HG02943 (cell line): ENCODE results near the gene IGSF6.
"Not testable (repeated sequence)": the region's sequence is repeated elsewhere in the genome, so short reads cannot be mapped to it uniquely, and the experiment has no call there.

Source experiments
- ATAC-seq: cut with Tn5 transposase; IDR thresholded peaks from one replicate; pipeline ENCODE4 v1.9.1; 2021; ENCODE audit warnings: mild to moderate bottlenecking, low read depth, moderate library complexity; ENCODE audit not compliant: unreplicated experiment

Gene IGSF6

DNA sequence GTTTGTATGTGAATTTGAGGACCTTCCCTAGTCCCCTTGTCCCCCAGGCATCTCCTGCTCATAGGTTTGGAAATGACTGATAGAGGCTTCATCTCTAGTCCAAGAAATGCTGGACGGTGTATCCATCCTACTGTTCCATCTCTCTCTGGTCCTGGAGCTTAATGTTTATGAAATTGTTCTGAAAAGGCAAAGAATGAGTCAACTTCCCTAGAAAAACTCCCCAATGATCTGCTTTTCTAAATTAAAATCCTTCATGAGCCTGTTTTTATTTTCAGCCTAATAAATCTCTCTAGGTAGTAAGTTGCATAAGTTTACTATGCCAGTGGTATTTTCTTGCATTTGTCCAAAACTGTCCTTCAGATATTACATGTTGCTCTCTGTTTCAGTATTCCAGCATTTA, 2.1 kb upstream of the IGSF6 start:
- ATAC-seq: no peak

DNA sequence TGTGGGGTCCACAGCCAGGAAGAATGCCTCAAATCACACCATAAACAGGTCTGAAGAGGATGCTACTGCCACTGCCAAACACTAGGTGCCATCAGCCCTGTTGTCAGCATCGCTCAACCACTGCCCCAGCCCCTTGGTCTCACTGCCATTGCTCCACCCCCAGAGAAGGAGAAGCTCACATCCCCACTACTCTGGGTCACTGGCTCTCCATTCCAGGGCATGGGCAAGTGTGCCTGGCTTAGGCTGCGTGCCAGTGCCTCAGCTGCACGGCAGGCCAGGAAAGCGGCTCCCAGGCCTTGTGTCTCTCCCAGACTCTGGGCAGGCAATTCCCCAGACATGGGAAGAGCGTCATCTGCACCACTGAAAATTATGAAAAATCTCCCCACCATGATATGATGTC, 1.2 kb upstream of the IGSF6 start:
- no peak for ATAC-seq

DNA sequence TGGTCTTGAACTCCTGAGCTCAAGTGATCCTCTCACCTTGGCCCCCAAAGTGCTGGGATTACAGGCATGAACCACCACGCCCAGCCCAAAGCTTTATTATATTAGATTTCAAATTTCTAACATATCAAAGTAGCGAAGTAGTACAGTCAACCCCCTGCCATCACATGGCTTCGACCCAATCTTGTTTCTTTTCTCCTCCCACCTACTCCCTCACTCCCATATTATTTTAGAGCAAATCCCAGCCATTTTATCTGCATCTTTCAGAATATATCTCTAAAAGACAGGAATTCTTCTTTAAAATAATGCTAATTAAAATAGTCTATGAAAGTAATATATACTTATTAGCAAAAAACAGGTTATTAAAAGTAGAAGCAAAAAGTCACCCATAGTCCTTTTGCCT, 893 bp downstream of the IGSF6 start:
- ATAC-seq: no peak

DNA sequence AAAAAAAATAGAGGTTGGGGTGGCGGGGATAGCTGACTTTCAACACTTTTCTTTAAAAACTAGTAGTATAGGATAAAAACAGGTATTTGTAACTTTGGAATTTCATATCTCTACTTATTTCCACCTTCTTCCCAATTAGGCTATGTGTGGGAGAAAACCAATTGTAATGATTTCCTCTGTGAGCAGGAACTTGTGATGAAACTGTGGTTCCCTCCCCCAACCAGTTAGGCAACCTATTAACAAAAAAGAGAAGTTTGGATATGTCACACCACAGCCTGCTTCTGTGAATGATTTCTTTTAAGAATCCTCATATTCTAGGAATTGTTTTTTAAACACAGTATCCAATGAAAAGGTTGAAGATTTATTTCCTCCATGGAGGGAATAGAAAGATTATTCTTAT, 1.9 kb downstream of the IGSF6 start:
- no peak for ATAC-seq

DNA sequence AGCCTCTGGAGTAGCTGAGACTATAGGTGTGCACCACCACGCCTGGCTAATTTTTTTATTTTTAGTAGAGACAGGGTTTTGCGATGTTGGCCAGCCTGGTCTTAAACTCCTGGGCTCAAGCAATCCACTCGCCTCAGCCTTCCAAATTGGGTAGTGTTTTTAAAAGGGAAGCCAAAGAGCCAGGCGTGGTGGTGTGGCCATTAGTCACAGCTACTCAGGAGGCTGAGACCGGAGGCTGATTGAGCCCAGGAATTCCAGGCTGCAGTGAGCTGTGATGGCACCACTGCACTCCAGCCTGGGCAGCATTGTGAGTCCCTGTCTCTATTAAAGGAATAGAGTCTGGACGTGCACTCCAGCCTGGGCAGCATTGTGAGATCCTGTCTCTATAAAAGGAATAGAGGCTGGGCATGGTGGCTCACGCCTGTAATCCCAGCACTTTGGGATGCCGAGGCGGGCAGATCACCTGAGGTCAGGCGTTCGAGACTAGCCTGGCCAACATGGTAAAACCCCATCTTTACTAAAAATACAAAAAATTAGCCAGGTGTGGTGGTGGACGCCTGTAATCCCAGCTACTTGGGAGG, 2.5 kb downstream of the IGSF6 start:
- ATAC-seq: not testable (repeated sequence)

DNA sequence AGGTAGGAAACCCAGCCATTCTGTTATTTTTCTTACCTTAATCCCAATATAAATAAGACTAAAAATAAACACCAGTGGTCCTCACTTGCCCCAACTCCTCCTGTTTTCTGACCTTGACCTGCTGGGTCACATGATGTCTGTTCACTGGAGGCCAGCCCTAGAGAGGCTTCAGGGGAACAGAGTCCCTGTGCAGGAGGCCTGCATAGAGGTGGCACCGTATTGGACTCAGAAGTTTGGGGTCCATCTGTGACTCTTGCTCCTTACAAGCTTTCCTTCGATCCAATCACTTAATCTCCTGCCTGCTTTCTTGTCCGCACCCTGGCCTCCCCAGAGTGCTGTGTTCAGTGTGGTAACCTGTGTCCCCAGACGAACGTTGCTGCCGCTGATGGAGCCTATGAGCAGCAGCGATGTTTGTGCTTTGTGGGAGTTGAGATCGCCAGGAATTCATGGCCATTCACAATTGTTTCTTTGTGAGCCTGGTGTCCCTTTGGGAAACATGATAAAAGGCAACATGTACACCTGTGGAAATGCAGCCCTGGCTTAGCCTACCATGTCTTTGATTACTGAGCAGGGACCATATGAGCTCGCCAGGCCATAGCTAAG, 4.7 kb downstream of the IGSF6 start:
- peak; percentile 23 for ATAC-seq

DNA sequence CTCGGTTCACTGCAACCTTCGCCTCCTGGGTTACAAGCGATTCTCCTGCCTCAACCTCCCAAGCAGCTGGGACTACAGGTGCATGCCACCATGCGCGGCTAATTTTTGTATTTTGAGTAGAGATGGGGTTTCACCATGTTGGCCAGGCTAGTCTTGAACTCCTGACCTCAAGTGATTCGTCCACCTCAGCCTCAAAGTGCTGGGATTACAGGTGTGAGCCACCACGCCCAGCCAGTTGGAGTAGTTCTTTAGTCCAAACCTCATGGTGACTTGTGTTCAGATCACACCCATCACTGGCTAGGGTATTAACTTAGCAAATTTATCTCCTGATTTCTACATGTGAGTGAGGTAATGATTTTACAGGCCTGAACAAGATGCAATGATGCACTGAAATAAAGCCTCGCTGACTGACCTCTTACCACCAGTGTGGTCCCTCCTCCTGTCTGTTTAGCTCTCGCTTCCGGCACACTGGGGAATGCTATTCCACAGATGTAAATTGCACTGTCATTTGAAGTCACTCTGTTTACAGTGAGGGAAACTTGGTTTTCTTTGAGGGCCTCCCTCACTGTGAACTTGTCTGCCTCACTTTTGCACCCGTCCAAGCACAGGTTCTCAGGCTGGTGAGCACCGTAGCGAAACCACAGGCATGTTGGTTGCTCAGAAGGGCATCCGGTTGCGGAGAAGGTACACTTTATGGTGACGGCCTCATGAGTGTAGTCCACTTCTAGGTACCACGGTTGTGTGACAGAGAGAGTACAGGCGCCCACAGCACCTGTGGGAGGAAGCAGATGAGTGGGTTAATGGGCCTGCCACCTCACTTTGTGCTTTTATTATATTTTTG, 5.5 kb downstream of the IGSF6 start:
- ATAC-seq: peak; percentile 92

DNA sequence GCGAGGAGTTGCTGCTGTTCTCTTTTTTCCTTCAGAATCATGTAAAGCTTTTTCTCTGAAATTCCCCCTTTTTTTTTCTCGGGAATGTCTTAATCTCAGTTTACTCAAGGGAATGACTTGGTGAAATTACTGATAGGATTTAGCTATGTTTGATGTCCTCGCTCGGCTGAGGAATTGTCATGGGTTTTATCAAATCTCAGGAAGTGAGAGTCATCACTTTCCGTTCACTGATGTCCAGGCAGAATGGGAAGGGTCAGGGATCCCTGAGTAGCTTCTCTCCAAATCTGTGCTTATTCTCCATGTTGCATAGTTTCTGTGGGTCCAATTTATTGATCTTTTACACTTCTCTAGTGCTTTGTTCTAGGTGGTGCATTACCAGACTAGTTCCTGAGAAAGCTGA, 6.3 kb downstream of the IGSF6 start:
- no peak for ATAC-seq

DNA sequence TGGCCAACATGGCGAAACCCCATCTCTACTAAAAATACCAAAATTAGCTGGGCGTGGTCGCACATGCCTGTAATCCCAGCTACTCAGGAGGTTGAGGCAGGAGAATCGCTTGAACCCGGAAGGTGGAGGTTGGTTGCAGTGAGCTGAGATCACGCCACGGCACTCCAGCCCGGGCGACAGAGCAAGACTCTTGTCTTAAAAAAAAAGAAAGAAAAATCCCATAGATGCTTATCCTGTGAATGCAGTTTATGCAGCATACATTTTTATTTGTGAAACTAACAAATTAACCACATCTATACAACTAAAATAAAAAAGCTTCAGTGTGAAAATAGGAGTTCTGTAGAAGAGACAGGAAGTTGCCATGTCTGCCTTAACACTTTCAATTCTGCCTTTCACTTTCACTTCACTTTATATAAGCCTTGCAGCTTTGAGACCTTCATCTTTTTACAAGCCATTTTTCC, 7.1 kb downstream of the IGSF6 start:
- no peak for ATAC-seq

DNA sequence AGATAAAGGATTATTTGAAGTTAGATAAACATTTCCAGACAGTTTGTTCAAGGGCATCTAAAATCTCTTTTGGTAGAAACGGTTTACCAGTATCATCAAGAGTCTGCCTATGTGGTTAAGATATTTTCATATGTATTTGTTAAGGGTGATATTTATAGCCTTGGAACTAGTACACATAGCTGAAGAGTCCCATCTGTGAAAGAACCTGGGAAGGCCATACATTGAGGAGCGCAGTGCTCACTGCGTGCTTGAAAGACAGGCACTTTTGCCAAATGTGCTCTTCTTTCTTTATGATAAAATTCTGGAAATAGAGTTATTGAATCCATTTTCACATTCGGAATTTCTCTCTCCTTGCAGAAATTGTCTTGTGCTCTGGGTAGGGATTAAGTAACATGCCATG, 7.7 kb downstream of the IGSF6 start:
- no peak for ATAC-seq

DNA sequence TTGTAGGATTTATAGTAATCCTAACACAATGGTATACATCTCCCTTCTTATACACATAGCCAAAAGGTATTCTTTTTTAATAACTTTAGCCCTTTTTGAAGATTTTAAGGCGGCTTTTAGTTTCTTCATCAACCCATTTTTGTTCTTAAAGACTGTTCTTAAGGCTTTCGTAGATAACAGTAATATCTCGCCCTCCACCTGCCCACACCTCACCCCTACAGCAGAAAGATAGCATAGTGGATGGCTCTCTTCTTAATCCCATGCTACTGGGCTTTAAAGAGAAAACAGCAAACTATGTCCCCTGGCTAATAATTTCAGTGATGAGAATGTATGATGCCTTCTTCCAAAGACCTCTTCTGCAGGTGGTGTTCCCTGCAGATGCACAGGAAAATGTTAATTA, 8.6 kb downstream of the IGSF6 start:
- no peak for ATAC-seq

DNA sequence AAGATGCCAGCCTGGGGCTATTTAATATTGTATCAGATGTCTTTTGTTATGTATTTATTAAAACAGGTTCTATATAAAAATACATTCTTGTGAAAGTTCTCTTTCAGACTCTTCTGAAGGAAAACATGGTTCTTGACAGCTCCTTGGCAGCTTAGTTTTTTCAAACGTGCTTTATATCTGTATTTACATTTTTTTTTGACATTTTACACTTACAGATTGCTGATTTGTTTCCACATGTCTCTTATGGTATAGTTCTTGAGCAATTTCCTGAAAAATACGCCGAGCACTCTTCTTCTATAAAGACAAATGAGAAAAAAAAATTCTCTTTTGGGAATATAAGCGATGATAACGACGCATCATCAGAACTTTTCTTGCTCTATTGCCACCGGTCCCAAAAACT, 9.5 kb downstream of the IGSF6 start:
- no peak for ATAC-seq

DNA sequence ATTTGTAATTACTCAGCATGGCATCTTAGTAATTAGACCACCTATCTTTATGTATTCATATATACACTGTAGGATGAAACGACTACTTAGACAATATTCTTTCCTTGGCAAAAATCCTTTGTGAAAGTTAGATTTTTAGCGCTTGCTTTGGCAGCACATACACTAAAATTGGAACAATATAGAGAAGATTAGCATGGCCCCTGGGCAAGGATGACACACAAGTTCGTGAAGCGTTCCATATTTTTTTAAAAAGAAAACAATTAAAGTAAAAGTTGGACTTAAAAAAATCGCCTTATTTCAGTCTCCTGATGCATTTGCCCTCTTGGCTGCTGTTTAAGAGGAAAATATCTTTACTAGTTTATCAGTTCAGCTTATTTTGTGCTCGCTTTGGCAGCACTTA, 10.5 kb downstream of the IGSF6 start:
- no peak for ATAC-seq

DNA sequence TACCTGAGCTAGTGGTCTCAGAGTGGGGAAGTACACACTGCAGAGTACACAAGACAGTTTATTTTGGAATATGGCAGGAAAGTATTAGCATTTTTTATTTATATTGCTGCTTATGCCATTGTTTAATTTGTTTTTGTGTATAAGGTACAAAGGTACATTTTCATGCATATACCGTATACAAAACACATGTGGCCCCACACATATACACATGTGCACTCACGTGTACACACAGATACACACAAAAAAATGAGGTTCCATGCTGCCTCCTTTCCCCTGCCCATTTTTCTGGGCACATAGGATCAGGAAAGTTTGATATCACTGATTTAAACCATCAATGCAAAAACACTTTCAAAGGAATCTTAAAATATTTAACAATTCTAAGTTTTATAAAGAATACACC, 12.9 kb downstream of the IGSF6 start:
- no peak for ATAC-seq

DNA sequence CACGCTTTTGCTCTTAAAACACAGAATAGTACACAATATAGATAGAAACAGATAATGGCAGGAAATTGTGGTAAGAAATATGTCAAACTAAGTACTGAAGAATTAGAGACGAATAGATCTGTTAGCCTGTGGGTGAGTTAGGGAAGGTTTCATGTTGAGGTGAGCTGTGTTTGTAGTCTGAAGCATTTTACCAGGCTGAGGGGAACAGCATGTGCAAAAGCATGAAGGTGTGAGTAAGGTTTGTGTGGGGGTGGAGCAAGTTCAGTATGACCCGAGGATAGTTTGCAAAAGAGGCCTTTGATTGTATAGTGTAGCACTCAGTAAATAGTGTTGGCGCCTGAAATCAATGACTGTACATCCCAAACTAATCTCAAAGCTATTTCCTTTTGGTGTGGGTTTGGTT, 13.8 kb downstream of the IGSF6 start:
- no peak for ATAC-seq

DNA sequence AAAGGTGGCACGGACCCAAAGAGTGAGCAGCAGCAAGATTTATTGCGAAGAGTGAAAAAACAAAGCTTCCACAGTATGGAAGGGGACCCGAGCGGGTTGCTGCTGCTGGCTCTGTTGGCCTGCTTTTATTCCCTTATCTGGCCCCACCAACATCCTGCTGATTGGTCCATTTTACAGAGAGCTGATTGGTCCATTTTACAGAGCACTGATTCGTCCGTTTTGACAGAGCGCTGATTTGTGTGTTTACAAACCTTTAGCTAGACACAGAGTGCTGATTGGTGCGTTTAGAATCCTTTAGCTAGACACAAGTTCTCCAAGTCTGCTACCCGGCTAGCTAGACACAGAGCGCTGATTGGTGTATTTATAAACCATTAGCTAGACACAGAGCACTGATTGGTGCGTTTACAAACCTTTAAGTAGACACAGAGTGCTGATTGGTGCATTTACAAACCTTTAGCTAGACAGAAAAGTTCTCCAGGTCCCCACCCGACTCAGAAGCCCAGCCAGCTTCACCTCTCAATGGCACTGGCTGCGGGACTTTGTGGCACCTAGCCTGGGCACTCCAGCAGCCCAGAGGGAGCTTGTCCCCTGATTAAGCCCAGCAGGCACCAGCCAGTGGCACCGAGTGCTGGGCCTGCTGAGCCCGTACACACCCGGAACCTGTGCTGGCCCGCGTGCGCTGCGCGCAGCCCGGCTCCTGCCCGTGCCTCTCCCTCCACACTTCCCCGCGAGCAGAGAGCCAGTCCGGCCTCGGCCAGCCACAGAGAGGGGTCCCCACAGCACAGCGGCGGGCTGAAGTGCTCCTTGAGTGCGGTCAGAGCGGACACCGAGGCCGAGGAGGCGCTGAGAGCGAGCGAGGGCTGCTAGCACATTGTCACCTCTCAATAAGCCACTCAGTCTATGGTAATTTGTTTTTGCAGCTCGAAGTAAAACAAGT, 15.1 kb downstream of the IGSF6 start:
- ATAC-seq: no peak

DNA sequence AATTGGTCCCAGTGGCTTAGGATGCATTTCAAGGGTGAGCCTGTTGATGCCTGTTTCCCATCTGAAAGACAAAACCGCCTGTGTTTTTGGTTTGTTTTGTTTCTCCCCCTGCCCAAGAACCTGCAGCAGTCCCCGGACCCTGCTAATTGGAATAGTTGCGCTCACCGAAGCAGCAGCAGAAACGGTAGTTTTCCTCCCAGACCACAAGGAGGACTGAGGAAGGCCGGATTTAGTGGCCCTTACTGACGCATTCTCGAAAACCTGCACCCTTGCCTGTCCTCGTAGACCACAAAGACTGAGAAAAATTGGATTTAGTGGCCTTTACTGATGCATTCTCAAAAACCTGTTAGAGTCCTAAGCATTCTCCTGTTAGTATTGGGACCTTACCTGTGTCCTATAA, 16.7 kb downstream of the IGSF6 start:
- ATAC-seq: not testable (repeated sequence)

DNA sequence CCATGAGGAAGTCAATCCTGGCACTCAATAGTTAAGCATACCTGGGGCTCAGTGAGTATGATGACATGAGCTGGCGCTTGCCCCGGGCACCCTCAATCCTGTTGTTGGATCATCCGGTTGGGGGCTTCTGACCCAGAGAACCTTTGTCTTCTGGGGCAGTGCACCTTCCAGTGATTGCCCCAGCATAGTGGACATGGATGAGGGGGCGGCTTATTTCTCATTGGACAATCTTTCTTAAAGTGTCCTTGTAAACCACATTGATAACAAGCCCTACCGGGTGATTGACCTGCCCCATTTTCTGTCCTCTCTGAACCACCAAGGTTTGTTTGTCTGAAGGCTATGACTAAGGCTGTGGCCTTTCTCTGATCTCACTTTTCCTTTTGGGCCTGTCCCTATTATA, 18.2 kb downstream of the IGSF6 start:
- no peak for ATAC-seq

DNA sequence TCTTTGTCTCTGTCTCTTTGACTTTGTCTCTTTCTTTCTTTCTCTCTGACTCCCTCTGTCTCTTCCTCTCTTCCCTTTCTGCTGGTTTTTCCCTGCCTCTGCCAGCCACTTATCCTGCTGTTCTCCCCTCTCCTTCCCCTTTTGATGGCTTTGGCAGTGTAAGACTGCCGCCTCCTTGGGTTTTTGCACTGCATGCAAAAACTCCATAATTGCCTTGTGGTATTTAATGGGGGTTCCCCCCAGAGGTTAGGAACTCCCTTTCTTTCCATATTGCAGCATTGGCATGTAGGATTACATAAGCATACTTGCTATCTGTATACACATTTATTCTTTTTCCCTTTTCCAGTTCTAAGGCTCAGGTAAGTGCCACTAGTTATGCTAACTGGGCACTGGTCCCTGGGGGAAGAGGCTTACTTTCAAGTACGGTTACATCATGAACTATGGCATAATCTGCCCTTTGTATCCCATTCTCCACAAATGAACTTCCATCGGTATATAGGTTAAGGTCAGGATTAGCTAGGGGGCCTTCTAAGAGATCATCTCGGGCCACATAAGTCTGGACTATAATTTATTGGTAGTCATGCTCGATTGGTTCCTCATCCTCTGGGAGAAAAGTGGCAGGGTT, 20.3 kb downstream of the IGSF6 start:
- not testable (repeated sequence) for ATAC-seq

DNA sequence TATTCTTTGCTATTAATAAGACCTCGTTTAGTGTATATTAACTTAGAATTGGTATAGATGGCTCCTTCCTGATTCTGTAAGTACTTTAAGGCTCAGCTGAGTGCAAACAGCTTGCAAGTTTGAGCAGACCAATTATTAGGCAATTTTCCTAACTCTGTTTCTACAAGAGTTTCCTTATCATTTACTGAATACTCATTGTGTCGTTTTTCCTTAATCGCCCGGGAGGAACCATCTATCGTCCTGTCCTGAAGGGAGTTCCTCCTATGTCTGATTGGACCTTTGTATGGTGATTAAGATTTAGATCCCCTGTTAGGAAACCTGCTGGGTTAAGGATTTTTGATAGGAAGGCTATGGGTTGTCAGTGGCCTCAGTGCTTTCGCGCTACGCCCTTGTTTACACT, 21.0 kb downstream of the IGSF6 start:
- not testable (repeated sequence) for ATAC-seq
